Transverse colon (tissue), 4 donors: ENCODE measurements around the gene TNPO2. TPM values are rescaled to one million over a fixed set of nuclear protein-coding genes. Genes with fewer than 3 reads are reported as not detected.
A peak's percentile ranks its signal among the peaks of the same experiment; 100 is the strongest.

Experiments used
- DNase-seq: peaks from one replicate; pipeline ENCODE4 v3.0.0-alpha.2; 2019
- H3K27ac ChIP-seq, 4 donors: fragments of 200-600 bp; sonication (generic); 2 replicates each; pipeline ENCODE4 v1.5.1; 2016 to 2018; ENCODE audit warnings: inconsistent platforms in 4 of 4
- H3K27me3 ChIP-seq: fragments of 200-600 bp; sonication (generic); 2 replicates; pipeline ENCODE4 v1.5.1; 2017; ENCODE audit warnings: inconsistent platforms
- H3K36me3 ChIP-seq, 4 donors: fragments of 200-600 bp; sonication (generic); 2 replicates each; pipeline ENCODE4 v1.5.1; 2017 to 2019; ENCODE audit warnings: inconsistent platforms in 4 of 4
- H3K4me1 ChIP-seq, 4 donors: fragments of 200-600 bp; sonication (generic); 2 replicates each; pipeline ENCODE4 v1.5.1; 2017 to 2020; ENCODE audit warnings: inconsistent platforms in 4 of 4
- H3K4me3 ChIP-seq, 4 donors: fragments of 200-600 bp; sonication (generic); 1 replicate in 1 of 4; 2 replicates in 3 of 4; pipeline versions ENCODE4 v1.5.1 to v1.6.1; 2017 to 2019; ENCODE audit warnings: inconsistent platforms in 4 of 4
- H3K9me3 ChIP-seq, 2 donors: fragments of 200-600 bp; sonication (generic); 2 replicates each; pipeline ENCODE4 v1.5.1; 2017 to 2019; ENCODE audit warnings: inconsistent platforms in 2 of 2
- EP300 ChIP-seq: sonication (generic); formaldehyde crosslinking; IDR thresholded peaks from one replicate; pipeline ENCODE4 v1.6.1; 2017; ENCODE audit warnings: antibody characterized with exemption, low read depth
- POLR2A ChIP-seq: fragments of 450-650 bp; IDR thresholded peaks from one replicate; pipeline ENCODE4 v1.6.1; 2016; ENCODE audit warnings: antibody characterized with exemption, mild to moderate bottlenecking, moderate library complexity
- POLR2AphosphoS5 ChIP-seq, 3 donors: sonication (generic); formaldehyde crosslinking; IDR thresholded peaks; one replicate each; pipeline ENCODE4 v1.6.1; 2016; ENCODE audit warnings: antibody characterized with exemption in 3 of 3
- WGBS, 2 donors: methylation state at CpG; one replicate each; pipeline ENCODE4 v1.1.5; 2018; ENCODE audit warnings: low coverage in 1 of 2; 5-methylcytosine and 5-hydroxymethylcytosine counted together
- in situ Hi-C, 4 donors: fragments of 200-750 bp; cut with MboI; loops; one replicate each; pipeline versions ENCODE4 v1.15.0 to v1.15.1; 2017; ENCODE audit warnings: low sequenced_read_pairs in 3 of 4, low pct_ligation_motif_present in 1 of 4, low pct_unique_long_range_greater_than_20kb in 1 of 4
- intact Hi-C: fragments of 100-400 bp; cut with DNase I; formaldehyde crosslinking; loops from one replicate; pipeline ENCODE4 v1.15.1; 2023; ENCODE audit warnings: low total_unique reads
- total RNA-seq, 4 donors: library from RNA; depleted of rRNA; stranded (reverse); fragments of >200 nt; gene quantifications; one replicate each; pipeline ENCODE4 v1.1.0, GENCODE V29; 2016
- TF ChIP-seq, protein P1 (sequence below), 5 experiments: fragments of 200-600 bp in 3 of 5; fragments of 450-650 bp in 2 of 5; sonication (generic) in 3 of 5; IDR thresholded peaks; 1 replicate in 2 of 5; 2 replicates in 3 of 5; pipeline ENCODE4 v1.5.1; 2016 to 2017; ENCODE audit warnings: antibody characterized with exemption in 5 of 5, inconsistent platforms in 3 of 5, mild to moderate bottlenecking in 2 of 5, moderate library complexity in 1 of 5

TNPO2 gene
- total RNA-seq, 4 donors from 2014 or later, result 39.2 to 128 (median 62.7) TPM

DNA sequence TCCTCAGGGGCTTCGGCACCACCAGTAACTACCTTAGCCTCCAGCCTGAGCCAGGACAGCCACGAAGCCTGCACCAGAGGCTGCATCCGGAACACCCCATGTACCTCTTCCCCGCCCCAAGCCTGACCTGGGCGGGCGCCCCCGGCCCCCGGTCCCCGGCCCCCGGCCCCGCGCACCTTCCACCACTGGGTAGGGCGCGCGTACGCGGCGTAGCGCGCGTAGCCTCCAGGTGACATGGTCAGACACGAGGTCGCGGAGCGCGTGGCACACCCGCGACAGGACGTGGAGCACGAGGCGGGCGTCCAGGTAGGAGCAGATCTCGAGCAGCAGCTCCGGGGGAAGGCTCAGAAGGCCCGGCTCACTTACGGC lies 27.8 kb downstream of the TNPO2 start:
- Histone ChIP-seq H3K27me3 (no peaks in the 10 kb centered on the region), H3K27ac (peak overlapping the region; percentile 80 to 97 (median 88)), H3K4me3 (peak overlapping the region; percentile 63 to 91 (median 81)), H3K36me3 (peaks cover 0 to 4% (median under 1%) of the 10 kb centered on the region in 4 donors), H3K9me3 (no peaks in the 10 kb centered on the region), H3K4me1 (peaks cover 0 to 19% (median 12%) of the 10 kb centered on the region in 4 donors)
- no peak for TF ChIP-seq POLR2AphosphoS5 (IDR thresholded peaks at IDR 0.05)
- no peak for TF ChIP-seq POLR2A
- TF ChIP-seq EP300, result no peak
- TF ChIP-seq, protein P1, sequence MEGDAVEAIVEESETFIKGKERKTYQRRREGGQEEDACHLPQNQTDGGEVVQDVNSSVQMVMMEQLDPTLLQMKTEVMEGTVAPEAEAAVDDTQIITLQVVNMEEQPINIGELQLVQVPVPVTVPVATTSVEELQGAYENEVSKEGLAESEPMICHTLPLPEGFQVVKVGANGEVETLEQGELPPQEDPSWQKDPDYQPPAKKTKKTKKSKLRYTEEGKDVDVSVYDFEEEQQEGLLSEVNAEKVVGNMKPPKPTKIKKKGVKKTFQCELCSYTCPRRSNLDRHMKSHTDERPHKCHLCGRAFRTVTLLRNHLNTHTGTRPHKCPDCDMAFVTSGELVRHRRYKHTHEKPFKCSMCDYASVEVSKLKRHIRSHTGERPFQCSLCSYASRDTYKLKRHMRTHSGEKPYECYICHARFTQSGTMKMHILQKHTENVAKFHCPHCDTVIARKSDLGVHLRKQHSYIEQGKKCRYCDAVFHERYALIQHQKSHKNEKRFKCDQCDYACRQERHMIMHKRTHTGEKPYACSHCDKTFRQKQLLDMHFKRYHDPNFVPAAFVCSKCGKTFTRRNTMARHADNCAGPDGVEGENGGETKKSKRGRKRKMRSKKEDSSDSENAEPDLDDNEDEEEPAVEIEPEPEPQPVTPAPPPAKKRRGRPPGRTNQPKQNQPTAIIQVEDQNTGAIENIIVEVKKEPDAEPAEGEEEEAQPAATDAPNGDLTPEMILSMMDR (IDR thresholded peaks at IDR 0.05), result no peak
- intact Hi-C loops, result no loop called here
- in situ Hi-C loops, result no loop called here
- DNase-seq, result no peak
- 4% methylated on average over 28 of the region's 36 CpGs; no CpG with 5 or more reads in 1 of the 2 donors for WGBS, 2 donors

DNA sequence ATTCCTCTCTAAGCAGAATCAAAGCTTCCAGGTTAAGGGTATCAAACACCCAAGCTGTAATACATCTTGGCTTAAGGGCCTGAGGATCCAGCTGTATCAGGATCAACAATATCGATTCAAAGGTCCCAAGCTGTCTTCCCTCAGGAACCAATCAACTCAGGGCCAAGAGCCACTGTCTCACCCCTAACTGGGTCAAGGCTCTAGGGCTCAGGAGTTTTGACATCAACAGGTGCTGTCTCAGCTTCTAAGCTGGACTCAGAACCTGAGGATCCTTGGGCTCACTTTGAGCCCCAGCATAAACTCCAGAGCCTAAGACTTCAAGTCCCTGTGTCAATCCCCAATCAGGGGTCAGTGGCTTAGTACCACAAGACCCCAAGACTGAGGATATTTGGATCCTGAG lies 28.2 kb downstream of the TNPO2 start:
- Histone ChIP-seq H3K4me3 (peak overlapping the region in 3 of 4 donors; percentile 63 to 91 (median 77)), H3K4me1 (peaks cover 0 to 19% (median 12%) of the 10 kb centered on the region in 4 donors), H3K27me3 (no peaks in the 10 kb centered on the region), H3K36me3 (no peaks in the 10 kb centered on the region), H3K9me3 (no peaks in the 10 kb centered on the region), H3K27ac (no peak overlapping the region)
- TF ChIP-seq POLR2A (no peak), POLR2AphosphoS5 (IDR thresholded peaks at IDR 0.05) (no peak), EP300 (no peak)
- TF ChIP-seq, protein P1 (IDR thresholded peaks at IDR 0.05), result no peak
- WGBS, 2 donors, result 36% methylated on average over 1 of the region's 1 CpG; no CpG with 5 or more reads in 1 of the 2 donors
- DNase-seq, result no peak
- intact Hi-C loops (no loop called here), in situ Hi-C loops (no loop called here)

DNA sequence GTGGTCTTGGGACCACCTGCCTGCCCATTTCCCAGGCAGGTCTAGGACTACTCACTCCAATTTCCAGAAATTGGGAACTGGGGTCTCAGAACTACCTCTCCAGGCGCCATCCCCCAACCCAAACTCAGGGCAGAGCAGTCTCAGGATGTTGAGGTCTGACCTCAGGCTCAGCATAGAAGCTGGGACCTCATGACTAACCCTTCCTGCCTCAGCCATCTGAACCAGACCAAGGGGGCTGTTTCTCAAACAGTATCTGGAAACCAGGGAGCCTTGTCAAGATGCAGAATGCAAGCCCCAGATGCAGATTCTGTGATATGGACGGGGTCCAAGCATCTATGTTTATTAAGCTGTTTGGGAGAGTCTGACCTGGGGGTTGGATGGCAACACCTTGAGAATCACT lies 28.6 kb downstream of the TNPO2 start:
- in situ Hi-C loops (no loop called here), intact Hi-C loops (no loop called here)
- 56% methylated on average over 2 of the region's 2 CpGs; no CpG with 5 or more reads in 1 of the 2 donors for WGBS, 2 donors
- H3K4me1 ChIP-seq, result peaks cover 0 to 19% (median 12%) of the 10 kb centered on the region in 4 donors
- H3K27me3 ChIP-seq, result no peaks in the 10 kb centered on the region
- DNase-seq, result no peak
- TF ChIP-seq POLR2AphosphoS5 (IDR thresholded peaks at IDR 0.05), result no peak
- TF ChIP-seq, protein P1 (IDR thresholded peaks at IDR 0.05), result no peak
- TF ChIP-seq EP300, result no peak
- no peak for TF ChIP-seq POLR2A
- no peaks in the 10 kb centered on the region for H3K36me3 ChIP-seq
- no peaks in the 10 kb centered on the region for H3K9me3 ChIP-seq
- H3K4me3 ChIP-seq, result no peak overlapping the region
- H3K27ac ChIP-seq, result no peak overlapping the region

DNA sequence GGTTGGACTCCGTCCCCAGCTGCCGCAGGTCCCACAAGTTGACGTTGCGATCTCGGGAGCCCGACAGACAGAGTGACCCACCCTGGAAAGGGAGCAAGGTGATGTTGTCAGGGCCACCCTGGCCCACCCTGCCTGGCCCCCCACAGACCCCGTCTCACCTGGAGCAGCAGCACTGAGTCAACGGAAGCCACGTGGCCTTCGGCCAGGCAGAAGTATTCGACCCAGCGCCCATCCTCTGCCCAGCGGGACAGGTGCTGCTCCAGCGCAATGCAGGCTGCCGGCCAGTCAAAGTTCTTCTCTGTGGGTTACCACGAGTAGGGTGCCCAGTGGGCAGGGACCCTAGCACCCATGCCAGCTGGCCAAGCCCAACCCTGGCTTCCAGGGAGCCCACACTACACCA lies 29.1 kb downstream of the TNPO2 start:
- H3K4me3 ChIP-seq, result no peak overlapping the region
- H3K27me3 ChIP-seq, result no peaks in the 10 kb centered on the region
- intact Hi-C loops (no loop called here), in situ Hi-C loops (no loop called here)
- 90% methylated on average over 8 of the region's 16 CpGs; no CpG with 5 or more reads in 1 of the 2 donors for WGBS, 2 donors
- H3K9me3 ChIP-seq, result no peaks in the 10 kb centered on the region
- no peak overlapping the region for H3K27ac ChIP-seq
- DNase-seq, result no peak
- no peaks in the 10 kb centered on the region for H3K36me3 ChIP-seq
- TF ChIP-seq POLR2AphosphoS5 (IDR thresholded peaks at IDR 0.05) (no peak), EP300 (no peak), POLR2A (no peak)
- TF ChIP-seq, protein P1 (IDR thresholded peaks at IDR 0.05), result no peak
- H3K4me1 ChIP-seq, result peaks cover 0 to 19% (median 12%) of the 10 kb centered on the region in 4 donors
